ENCODE data around the gene CRLF3.
"Not testable (repeated sequence)": the region's sequence is repeated elsewhere in the genome, so short reads cannot be mapped to it uniquely, and the experiment has no call there.

The CRLF3 gene

GRCh38 chr17:30736371-30736770 is 88.1 kb downstream of the CRLF3 start:
- DNase-seq (ENCODE audit: low read depth in 2 of 2) = not testable (repeated sequence)

GRCh38 chr17:30735644-30736043 is 88.8 kb downstream of the CRLF3 start:
- DNase-seq (ENCODE audit: low read depth in 2 of 2) = not testable (repeated sequence)

DNA sequence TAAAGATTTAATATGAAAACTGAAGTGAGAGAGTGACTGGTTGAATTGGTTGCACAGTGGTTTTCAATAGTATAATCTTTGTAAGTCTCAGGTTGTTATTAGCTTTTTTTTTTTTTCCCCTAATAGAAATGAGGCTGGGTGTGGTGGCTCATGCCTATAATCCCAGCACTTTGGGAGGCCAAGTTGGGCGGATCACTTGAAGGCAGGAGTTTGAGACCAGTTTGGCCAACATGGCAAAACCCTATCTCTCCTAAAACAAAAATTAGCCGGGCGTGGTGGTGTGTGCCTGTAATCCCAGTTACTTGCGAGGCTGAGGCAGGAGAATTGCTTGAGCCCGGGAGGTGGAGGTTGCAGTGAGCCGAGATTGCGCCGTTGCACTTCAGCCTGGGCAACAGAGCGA is 89.3 kb downstream of the CRLF3 start:
- DNase-seq (ENCODE audit: low read depth in 2 of 2) = not testable (repeated sequence)

DNA sequence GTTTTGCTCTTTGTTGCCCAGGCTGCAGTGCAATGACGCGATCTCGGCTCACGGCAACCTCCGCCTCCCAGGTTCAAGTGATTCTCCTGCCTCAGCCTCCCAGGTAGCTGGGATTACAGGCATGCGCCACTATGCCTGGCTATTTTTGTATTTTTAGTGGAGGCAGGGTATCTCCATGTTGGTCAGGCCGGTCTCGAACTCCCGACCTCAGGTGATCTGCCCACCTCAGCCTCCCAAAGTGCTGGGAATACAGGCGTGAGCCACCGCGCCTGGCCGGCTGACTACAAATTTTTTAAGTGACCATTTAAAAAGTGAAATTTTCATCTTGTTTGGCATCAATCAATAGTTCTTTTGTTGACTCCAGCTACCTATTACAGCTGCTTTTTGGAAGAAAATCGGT is 90.3 kb downstream of the CRLF3 start:
- not testable (repeated sequence) for DNase-seq (ENCODE audit: low read depth in 2 of 2)

Data from stimulated activated CD8-positive, alpha-beta memory T cell treated with anti-CD3 and anti-CD28 coated beads, Interleukin-15, amount 100 ng/mL, for 48 hours (primary cell).